ENCODE measurements around the gene POM121L2. TPM values are rescaled to one million over a fixed set of nuclear protein-coding genes. Genes with fewer than 3 reads are reported as not detected.
A peak's percentile ranks its signal among the peaks of the same experiment; 100 is the strongest.

Gene POM121L2
- total RNA-seq, 1 donor from 2014 or later, result not detected

- DNase-seq (ENCODE audit: low spot score in 2 of 2) (no peak), FAIRE-seq (no peak)
These were observed 16.6 kb downstream of the POM121L2 start for GRCh38 chr6:27295301-27296079.

GRCh38 chr6:27294409-27294808 is 17.7 kb downstream of the POM121L2 start:
- DNase-seq (ENCODE audit: low spot score in 2 of 2) (no peak), FAIRE-seq (no peak)

GRCh38 chr6:27293436-27294098 is 18.5 kb downstream of the POM121L2 start:
- no peak for FAIRE-seq
- DNase-seq (ENCODE audit: low spot score in 2 of 2), result no peak

- FAIRE-seq (no peak), DNase-seq (ENCODE audit: low spot score in 2 of 2) (no peak)
These were observed 21.2 kb downstream of the POM121L2 start for GRCh38 chr6:27290850-27291208.

- FAIRE-seq (no peak), DNase-seq (ENCODE audit: low spot score in 2 of 2) (no peak)
These were observed 21.8 kb downstream of the POM121L2 start for GRCh38 chr6:27290065-27290849.

GRCh38 chr6:27288136-27289044 is 23.7 kb downstream of the POM121L2 start:
- DNase-seq (ENCODE audit: low spot score in 2 of 2), result no peak
- no peak for FAIRE-seq

- DNase-seq (ENCODE audit: low spot score in 2 of 2) (no peak), FAIRE-seq (no peak)
These were observed 24.3 kb downstream of the POM121L2 start for GRCh38 chr6:27287751-27288135.

- no peak for FAIRE-seq
These were observed 25.9 kb downstream of the POM121L2 start for GRCh38 chr6:27286141-27286540.

GRCh38 chr6:27283279-27283678 is 28.8 kb downstream of the POM121L2 start:
- DNase-seq (ENCODE audit: low spot score in 2 of 2), result no peak
- no peak for FAIRE-seq

More at GRCh38 chr6:27286141-27286540, 25.9 kb downstream of the POM121L2 start:
- no peak for DNase-seq (ENCODE audit: low spot score in 2 of 2)

GRCh38 chr6:27281569-27281968 is 30.5 kb downstream of the POM121L2 start:
- DNase-seq (ENCODE audit: low spot score in 2 of 2) (no peak), FAIRE-seq (peak; percentile 89)

- FAIRE-seq (no peak), DNase-seq (ENCODE audit: low spot score in 2 of 2) (no peak)
These were observed 31.0 kb downstream of the POM121L2 start for GRCh38 chr6:27281105-27281539.

- no peak for DNase-seq (ENCODE audit: low spot score in 2 of 2)
- no peak for FAIRE-seq
These were observed 31.5 kb downstream of the POM121L2 start for GRCh38 chr6:27280540-27281000.

- no peak for FAIRE-seq
These were observed 32.0 kb downstream of the POM121L2 start for GRCh38 chr6:27280064-27280539.

GRCh38 chr6:27279513-27280063 is 32.5 kb downstream of the POM121L2 start:
- FAIRE-seq (no peak), DNase-seq (ENCODE audit: low spot score in 2 of 2) (no peak)

More at GRCh38 chr6:27280064-27280539, 32.0 kb downstream of the POM121L2 start:
- DNase-seq (ENCODE audit: low spot score in 2 of 2), result no peak

GRCh38 chr6:27275025-27275956 is 36.8 kb downstream of the POM121L2 start:
- DNase-seq (ENCODE audit: low spot score in 2 of 2) (no peak), FAIRE-seq (no peak)

- DNase-seq (ENCODE audit: low spot score in 2 of 2) (no peak), FAIRE-seq (no peak)
These were observed 38.3 kb downstream of the POM121L2 start for GRCh38 chr6:27273783-27274182.

GRCh38 chr6:27268803-27269202 is 43.3 kb downstream of the POM121L2 start:
- DNase-seq (ENCODE audit: low spot score in 2 of 2) (no peak), FAIRE-seq (no peak)

GRCh38 chr6:27267857-27268434 is 44.1 kb downstream of the POM121L2 start:
- FAIRE-seq, result no peak

More at GRCh38 chr6:27267857-27268434, 44.1 kb downstream of the POM121L2 start:
- no peak for DNase-seq (ENCODE audit: low spot score in 2 of 2)

Data from frontal cortex (tissue), 4 donors.